RWPE2 (cell line): ENCODE measurements around the gene UPB1.

Experiments used
- ATAC-seq: fragments of 200-7000 bp; cut with Tn5 transposase; 3 replicates; pipeline ENCODE4 v1.9.1; 2021; ENCODE audit warnings: low read depth
- DNase-seq: peaks from one replicate; pipeline ENCODE4 v3.0.0-alpha.2; 2020; ENCODE audit warnings: low spot score
- H3K27ac ChIP-seq: fragments of 450-650 bp; 2 replicates; pipeline ENCODE4 v1.5.1; 2017; ENCODE audit warnings: mild to moderate bottlenecking; ENCODE audit not compliant: poor library complexity, severe bottlenecking
- H3K27me3 ChIP-seq: fragments of 250-450 bp; sonication (Bioruptor Pico); 2 replicates; pipeline ENCODE4 v1.5.1; 2021; ENCODE audit warnings: mild to moderate bottlenecking, moderate library complexity; ENCODE audit not compliant: insufficient read depth, poor library complexity, severe bottlenecking
- H3K36me3 ChIP-seq: fragments of 250-450 bp; sonication (Bioruptor Pico); 2 replicates; pipeline ENCODE4 v1.5.1; 2020; ENCODE audit warnings: low read depth, mild to moderate bottlenecking, moderate library complexity
- H3K4me1 ChIP-seq: fragments of 250-450 bp; sonication (Bioruptor Pico); 2 replicates; pipeline ENCODE4 v1.5.1; 2021; ENCODE audit warnings: mild to moderate bottlenecking, moderate library complexity; ENCODE audit not compliant: insufficient read depth, poor library complexity, severe bottlenecking
- H3K4me3 ChIP-seq: fragments of 250-450 bp; sonication (Bioruptor Pico); 2 replicates; pipeline ENCODE4 v1.5.1; 2021; ENCODE audit warnings: mild to moderate bottlenecking, moderate library complexity; ENCODE audit not compliant: severe bottlenecking
- H3K9me3 ChIP-seq: fragments of 250-450 bp; sonication (Bioruptor Pico); 2 replicates; pipeline ENCODE4 v1.5.1; 2021; ENCODE audit warnings: mild to moderate bottlenecking, moderate library complexity; ENCODE audit not compliant: severe bottlenecking
- TF ChIP-seq, protein P1 (sequence below): fragments of 450-650 bp; IDR thresholded peaks from one replicate; pipeline ENCODE4 v1.5.1; 2017; ENCODE audit warnings: mild to moderate bottlenecking, moderate library complexity; ENCODE audit not compliant: poor library complexity, severe bottlenecking

Gene UPB1

DNA sequence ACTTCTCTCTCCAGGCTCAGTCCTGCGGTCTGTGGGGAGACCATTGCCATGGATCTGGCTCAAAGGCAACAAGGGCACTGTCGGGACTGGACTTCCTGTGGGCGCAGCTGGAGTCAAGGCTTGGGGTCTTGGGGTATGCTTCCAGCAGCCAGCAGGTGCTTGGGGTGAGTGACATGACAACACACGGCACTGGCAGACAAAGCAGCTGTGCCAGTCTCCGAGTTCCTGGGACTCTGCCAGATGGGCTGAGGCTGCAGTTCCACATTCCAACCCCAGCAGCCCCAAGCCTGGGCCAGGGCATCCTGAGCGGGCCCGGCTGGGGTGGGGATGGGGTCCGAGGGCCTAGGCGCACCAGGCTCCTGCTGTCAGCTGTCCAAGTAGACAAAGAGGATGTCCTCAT lies 47.5 kb downstream of the UPB1 start:
- H3K36me3 ChIP-seq, result peaks cover 38% of the 10 kb centered on the region
- no peak overlapping the region for H3K4me3 ChIP-seq
- H3K9me3 ChIP-seq, result no peaks in the 10 kb centered on the region
- TF ChIP-seq, protein P1, sequence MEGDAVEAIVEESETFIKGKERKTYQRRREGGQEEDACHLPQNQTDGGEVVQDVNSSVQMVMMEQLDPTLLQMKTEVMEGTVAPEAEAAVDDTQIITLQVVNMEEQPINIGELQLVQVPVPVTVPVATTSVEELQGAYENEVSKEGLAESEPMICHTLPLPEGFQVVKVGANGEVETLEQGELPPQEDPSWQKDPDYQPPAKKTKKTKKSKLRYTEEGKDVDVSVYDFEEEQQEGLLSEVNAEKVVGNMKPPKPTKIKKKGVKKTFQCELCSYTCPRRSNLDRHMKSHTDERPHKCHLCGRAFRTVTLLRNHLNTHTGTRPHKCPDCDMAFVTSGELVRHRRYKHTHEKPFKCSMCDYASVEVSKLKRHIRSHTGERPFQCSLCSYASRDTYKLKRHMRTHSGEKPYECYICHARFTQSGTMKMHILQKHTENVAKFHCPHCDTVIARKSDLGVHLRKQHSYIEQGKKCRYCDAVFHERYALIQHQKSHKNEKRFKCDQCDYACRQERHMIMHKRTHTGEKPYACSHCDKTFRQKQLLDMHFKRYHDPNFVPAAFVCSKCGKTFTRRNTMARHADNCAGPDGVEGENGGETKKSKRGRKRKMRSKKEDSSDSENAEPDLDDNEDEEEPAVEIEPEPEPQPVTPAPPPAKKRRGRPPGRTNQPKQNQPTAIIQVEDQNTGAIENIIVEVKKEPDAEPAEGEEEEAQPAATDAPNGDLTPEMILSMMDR, result no peak
- no peaks in the 10 kb centered on the region for H3K4me1 ChIP-seq
- DNase-seq (no peak), ATAC-seq (no peak)
- H3K27me3 ChIP-seq, result no peaks in the 10 kb centered on the region
- H3K27ac ChIP-seq, result no peak overlapping the region

DNA sequence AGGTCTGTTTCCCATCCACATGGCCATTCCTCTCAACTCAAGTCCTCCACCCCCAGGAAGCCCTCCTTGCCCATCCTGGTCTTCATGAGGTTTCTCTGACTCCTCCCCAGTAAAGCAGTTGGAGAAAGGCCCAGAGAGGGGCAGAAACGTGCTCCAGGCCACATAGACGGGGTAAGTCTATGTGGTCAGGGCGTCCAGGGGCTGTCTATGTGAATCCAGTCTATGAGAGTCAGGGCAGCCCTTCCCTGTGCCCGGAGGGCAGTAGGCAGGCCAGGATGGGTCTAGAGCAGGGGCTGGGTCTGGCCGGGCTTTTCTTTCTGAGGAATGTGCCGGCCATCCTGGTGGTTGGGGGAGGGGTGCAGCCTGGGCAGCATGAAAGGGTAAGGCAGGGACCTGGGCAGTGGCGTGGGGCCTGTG lies 48.1 kb downstream of the UPB1 start:
- no peaks in the 10 kb centered on the region for H3K27me3 ChIP-seq

DNA sequence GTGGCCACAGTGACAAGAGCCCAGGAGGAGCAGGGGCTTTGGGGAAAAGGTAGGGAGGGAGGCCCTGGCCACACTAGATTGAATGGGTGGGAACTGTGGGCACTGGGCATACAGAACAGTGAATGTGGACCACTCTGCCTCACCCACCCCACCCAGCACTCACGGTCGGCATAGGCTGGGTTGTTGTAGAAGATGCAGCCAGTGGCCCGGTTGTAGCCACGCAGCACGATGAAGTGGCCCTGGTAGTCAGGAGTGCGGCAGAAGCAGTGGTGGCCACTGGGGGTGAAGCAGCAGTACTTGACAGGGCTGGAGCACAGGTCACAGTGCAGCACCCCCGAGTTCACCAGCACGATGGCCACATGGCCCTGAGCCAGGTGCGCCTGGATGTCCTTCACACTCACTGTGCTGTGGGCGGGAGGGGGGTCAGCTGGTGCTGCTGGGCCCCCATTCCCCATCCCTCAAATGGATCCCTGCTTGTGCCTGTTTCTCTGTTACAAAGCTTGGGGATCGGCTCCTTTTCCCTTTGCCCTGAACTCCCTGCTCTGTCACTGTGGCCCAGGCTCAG lies 48.6 kb downstream of the UPB1 start:
- TF ChIP-seq, protein P1, result no peak

More for the DNA sequence above, 48.1 kb downstream of the UPB1 start:
- Histone ChIP-seq H3K9me3 (no peaks in the 10 kb centered on the region), H3K36me3 (peaks cover 42% of the 10 kb centered on the region), H3K4me1 (no peaks in the 10 kb centered on the region), H3K27ac (no peak overlapping the region), H3K4me3 (no peak overlapping the region)
- TF ChIP-seq, protein P1, result no peak
- DNase-seq (no peak), ATAC-seq (no peak)

DNA sequence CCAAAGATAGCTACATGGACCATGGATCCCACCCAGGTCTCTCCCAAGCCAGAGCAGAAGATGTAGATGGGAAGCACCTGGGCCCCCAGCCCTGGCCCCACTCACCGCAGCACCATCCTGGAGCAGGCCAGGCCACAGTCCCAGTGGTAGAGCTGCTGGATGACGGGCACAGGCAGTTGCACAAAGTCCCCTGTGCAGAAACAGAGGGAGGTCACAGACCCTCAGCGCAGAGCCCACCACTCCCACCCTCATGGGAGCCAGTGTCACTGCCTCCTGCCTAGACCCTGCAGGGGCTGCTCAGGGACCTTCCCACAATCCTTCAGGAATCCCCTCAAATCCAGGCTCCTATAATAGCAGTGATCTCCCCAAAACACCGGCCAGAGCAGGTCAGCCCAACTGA lies 53.7 kb downstream of the UPB1 start:
- DNase-seq (no peak), ATAC-seq (no peak)
- no peak overlapping the region for H3K27ac ChIP-seq
- H3K36me3 ChIP-seq, result peaks cover 35% of the 10 kb centered on the region
- no peak overlapping the region for H3K4me3 ChIP-seq
- no peaks in the 10 kb centered on the region for H3K9me3 ChIP-seq
- TF ChIP-seq, protein P1, result no peak
- no peaks in the 10 kb centered on the region for H3K4me1 ChIP-seq
- no peaks in the 10 kb centered on the region for H3K27me3 ChIP-seq

More for the DNA sequence above, 48.6 kb downstream of the UPB1 start:
- DNase-seq (no peak), ATAC-seq (no peak)
- no peaks in the 10 kb centered on the region for H3K9me3 ChIP-seq
- H3K4me3 ChIP-seq, result no peak overlapping the region
- H3K36me3 ChIP-seq, result peaks cover 44% of the 10 kb centered on the region
- no peaks in the 10 kb centered on the region for H3K4me1 ChIP-seq
- no peak overlapping the region for H3K27ac ChIP-seq
- H3K27me3 ChIP-seq, result no peaks in the 10 kb centered on the region

DNA sequence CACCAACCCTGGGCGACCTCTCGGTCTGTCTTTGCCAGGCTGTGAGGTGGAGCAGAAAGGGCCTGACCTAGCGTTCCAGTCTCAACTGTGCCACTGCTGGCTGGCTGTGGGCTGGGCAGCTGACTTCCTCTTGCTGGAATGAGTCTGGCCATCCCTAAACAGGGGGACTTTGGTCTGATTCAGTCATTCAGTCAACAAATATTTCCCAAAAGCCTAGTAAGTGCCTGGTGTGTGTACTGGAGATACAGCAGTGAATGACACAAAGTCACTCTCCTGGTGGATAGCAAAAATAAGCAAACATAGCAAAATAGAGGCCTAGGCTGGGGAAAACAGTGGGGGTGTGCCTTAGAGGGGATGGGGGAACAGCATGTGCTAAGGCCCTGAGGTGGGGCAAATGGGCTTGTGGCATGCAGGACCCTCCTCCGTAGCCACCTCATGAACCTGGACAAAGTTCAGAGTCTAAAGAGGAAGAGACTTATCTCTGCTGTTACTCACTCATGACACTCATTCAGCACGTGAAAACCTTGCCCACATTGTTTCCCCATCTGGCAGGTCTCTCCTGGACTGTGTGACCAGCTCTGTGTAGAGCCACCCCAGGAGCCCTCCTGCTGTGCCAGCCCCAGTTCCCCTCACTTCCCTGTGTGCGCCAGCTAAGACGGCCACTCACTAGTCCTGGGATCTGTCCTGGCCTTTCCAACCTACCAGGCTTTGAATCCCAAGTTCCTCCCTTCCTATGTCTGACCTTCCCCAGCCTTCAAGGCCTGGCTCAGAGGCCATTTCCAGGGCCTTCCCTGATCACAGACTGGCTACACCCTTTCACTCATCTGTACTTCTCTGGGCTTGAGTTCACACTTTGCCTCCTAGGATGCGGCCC lies 55.1 kb downstream of the UPB1 start:
- no peaks in the 10 kb centered on the region for H3K27me3 ChIP-seq
- no peak for DNase-seq
- H3K36me3 ChIP-seq, result peaks cover 35% of the 10 kb centered on the region
- H3K4me3 ChIP-seq, result no peak overlapping the region
- H3K9me3 ChIP-seq, result no peaks in the 10 kb centered on the region
- H3K27ac ChIP-seq, result no peak overlapping the region
- TF ChIP-seq, protein P1, result no peak
- no peaks in the 10 kb centered on the region for H3K4me1 ChIP-seq
- ATAC-seq, result no peak
